K562 (cell line): ENCODE measurements around the gene WNK2. TPM values are rescaled to one million over a fixed set of nuclear protein-coding genes. Genes with fewer than 3 reads are reported as not detected.

Source experiments
- ATAC-seq: fragments of 200-7000 bp; cut with Tn5 transposase; 3 replicates; pipeline ENCODE4 v1.9.1; 2020; ENCODE audit warnings: moderate library complexity
- BruUV-seq: library from RNA; stranded (reverse); fragments of 400-500 nt; replicated peaks from 2 replicates; lab custom pipeline; 2021; lab: Mats Ljungman, UMichigan
- CTCF ChIA-PET: fragments of 300-600 bp; formaldehyde crosslinking; extraction: SDS; loops from one replicate; lab custom pipeline; 2021; ENCODE audit warnings: low intra/inter-chr PET ratio; lab: Yijun Ruan, JAX
- POLR2A ChIA-PET: fragments of 300-600, 350-650 bp; sonication (Branson Sonifier 250); formaldehyde crosslinking; extraction: SDS; loops from one replicate; lab custom pipeline; 2021; ENCODE audit warnings: antibody characterized with exemption, inconsistent platforms; lab: Yijun Ruan, JAX
- DNase-seq, 4 experiments: peaks; one replicate each; pipeline versions ENCODE4 v3.0.0 to v3.0.0-alpha.2; 2011 to 2018; ENCODE audit warnings: low spot score in 3 of 4, mixed read lengths in 3 of 4; ENCODE audit errors: extremely low read depth in 1 of 4
- FAIRE-seq: peaks from 2 replicates; lab custom pipeline; 2011; peaks lifted over from hg19 to GRCh38; lab: Jason Lieb, UNC
- H2AFZ ChIP-seq: 2 replicates; pipeline ENCODE4 v1.6.0; 2011; ENCODE audit warnings: low read depth, low read length, control low read depth, inconsistent platforms
- H3K27ac ChIP-seq: fragments of 200-600 bp; 3 replicates; pipeline ENCODE4 v1.8.0; 2011; ENCODE audit warnings: low read depth, mild to moderate bottlenecking, control low read depth, inconsistent platforms, low read length, moderate library complexity, mixed read lengths; ENCODE audit errors: extremely low read depth
- H3K27me3 ChIP-seq, 2 experiments: fragments of 300-600 bp in 1 of 2; 2 replicates in 1 of 2; 3 replicates in 1 of 2; pipeline versions ENCODE4 v1.6.0 to v1.8.0; 2011; ENCODE audit warnings: inconsistent platforms in 2 of 2, low read length in 2 of 2, mild to moderate bottlenecking in 1 of 2, mixed read lengths in 1 of 2, moderate library complexity in 1 of 2; ENCODE audit not compliant: control insufficient read depth in 2 of 2, insufficient read depth in 2 of 2
- H3K36me3 ChIP-seq: fragments of 300-600 bp; 3 replicates; pipeline ENCODE4 v1.8.0; 2011; ENCODE audit warnings: mild to moderate bottlenecking, low read length, inconsistent platforms; ENCODE audit not compliant: control insufficient read depth, insufficient read depth
- H3K4me1 ChIP-seq, 2 experiments: fragments of 200-600 bp in 1 of 2; replicated peaks in 1 of 2; 2 replicates in 1 of 2; 3 replicates in 1 of 2; pipeline versions ENCODE4 v1.5.1 to v1.8.0; 2011; ENCODE audit warnings: inconsistent platforms in 2 of 2, low read length in 2 of 2, mild to moderate bottlenecking in 1 of 2, mixed read lengths in 1 of 2, moderate library complexity in 1 of 2; ENCODE audit not compliant: control insufficient read depth in 2 of 2, insufficient read depth in 2 of 2
- H3K4me2 ChIP-seq: 2 replicates; pipeline ENCODE4 v1.6.1; 2011; ENCODE audit warnings: low read length, control low read depth, inconsistent platforms, mixed read lengths; ENCODE audit not compliant: insufficient read depth
- H3K4me3 ChIP-seq: fragments of 200-600 bp; sonication (generic), shearing (Covaris generic); 2 replicates; pipeline ENCODE4 v1.5.1; 2016; ENCODE audit warnings: control low read depth, inconsistent platforms
- H3K79me2 ChIP-seq: fragments of 200-600 bp; 3 replicates; pipeline ENCODE4 v1.8.0; 2011; ENCODE audit warnings: low read length, inconsistent platforms; ENCODE audit not compliant: control insufficient read depth, insufficient read depth
- H3K9ac ChIP-seq, 2 experiments: 2 replicates each; pipeline versions ENCODE4 v1.6.0 to v1.6.1; 2011; ENCODE audit warnings: low read depth in 2 of 2, low read length in 2 of 2, control low read depth in 1 of 2, inconsistent platforms in 1 of 2, mild to moderate bottlenecking in 1 of 2, mixed read lengths in 1 of 2; ENCODE audit not compliant: insufficient read depth in 1 of 2
- H3K9me1 ChIP-seq: one replicate; pipeline ENCODE4 v1.6.0; 2011; ENCODE audit warnings: inconsistent platforms, mild to moderate bottlenecking, low read length, moderate library complexity; ENCODE audit not compliant: control insufficient read depth, insufficient read depth
- H3K9me3 ChIP-seq: replicated peaks from 2 replicates; pipeline ENCODE4 v1.5.1; 2011; ENCODE audit warnings: low read depth, low read length, inconsistent platforms; ENCODE audit not compliant: control insufficient read depth, insufficient read depth
- H4K20me1 ChIP-seq: replicated peaks from 2 replicates; pipeline ENCODE4 v1.6.1; 2011; ENCODE audit warnings: low read length, inconsistent platforms, mixed read lengths; ENCODE audit not compliant: control insufficient read depth, insufficient read depth
- ATF4 ChIP-seq: fragments of 450-650 bp; formaldehyde crosslinking; IDR thresholded peaks from 2 replicates; pipeline ENCODE4 v1.4.0; 2022; ENCODE audit warnings: mild to moderate bottlenecking, moderate library complexity
- BACH1 ChIP-seq: fragments of 200-800 bp; sonication (Bioruptor generic); IDR thresholded peaks from 2 replicates; pipeline ENCODE4 v1.6.1; 2016; ENCODE audit warnings: missing genetic modification characterization, missing compliant biosample characterization
- EP300 ChIP-seq: IDR thresholded peaks from 2 replicates; pipeline ENCODE4 v1.6.1; 2012; ENCODE audit warnings: low read length, improper control_type of control experiment
- HBP1 ChIP-seq: fragments of 450-650 bp; formaldehyde crosslinking; IDR thresholded peaks from 2 replicates; pipeline ENCODE4 v1.4.0; 2022; ENCODE audit warnings: missing genetic modification characterization
- HDAC3 ChIP-seq: fragments of 450-650 bp; IDR thresholded peaks from 2 replicates; pipeline ENCODE4 v1.6.1; 2018; ENCODE audit warnings: borderline replicate concordance, mild to moderate bottlenecking, moderate library complexity; ENCODE audit not compliant: partially characterized antibody
- HES1 ChIP-seq: fragments of 450-650 bp; IDR thresholded peaks from 2 replicates; pipeline ENCODE4 v1.6.1; 2016; ENCODE audit warnings: low read depth, mild to moderate bottlenecking, moderate library complexity
- HINFP ChIP-seq: fragments of 450-650 bp; conservative IDR thresholded peaks from 2 replicates; pipeline ENCODE4 v1.6.1; 2016; ENCODE audit warnings: missing genetic modification characterization, low read depth, mild to moderate bottlenecking, control low read depth, missing compliant biosample characterization
- MTF1 ChIP-seq: fragments of 250-450 bp; sonication (Bioruptor Pico); IDR thresholded peaks from 2 replicates; pipeline ENCODE4 v1.9.0; 2021; ENCODE audit warnings: moderate library complexity, mild to moderate bottlenecking, inconsistent platforms, borderline replicate concordance
- PCBP1 ChIP-seq: fragments of 200-400 bp; formaldehyde crosslinking; IDR thresholded peaks from 2 replicates; pipeline ENCODE4 v1.6.1; 2018; ENCODE audit warnings: mild to moderate bottlenecking, low read depth, low read length; ENCODE audit not compliant: poor library complexity, severe bottlenecking
- RBBP5 ChIP-seq: fragments of 200-600 bp; sonication (generic); IDR thresholded peaks from 2 replicates; pipeline ENCODE4 v1.6.1; 2012; ENCODE audit warnings: borderline replicate concordance, mild to moderate bottlenecking, low read length, control low read depth, inconsistent platforms; ENCODE audit not compliant: insufficient read depth, poor library complexity, severe bottlenecking
- SIN3A ChIP-seq, 2 experiments: fragments of 150-350 bp in 1 of 2; IDR thresholded peaks; 2 replicates each; pipeline ENCODE4 v1.6.1; 2011 to 2016; ENCODE audit warnings: borderline replicate concordance in 2 of 2, low read depth in 2 of 2, low read length in 2 of 2, mild to moderate bottlenecking in 2 of 2, moderate library complexity in 2 of 2; ENCODE audit not compliant: control insufficient read depth in 1 of 2
- ZNF175 ChIP-seq: fragments of 200-800 bp; sonication (Bioruptor generic); IDR thresholded peaks from 2 replicates; pipeline ENCODE4 v1.6.1; 2016; ENCODE audit warnings: low read depth, mild to moderate bottlenecking, missing genetic modification characterization, missing compliant biosample characterization
- whole genome bisulfite sequencing: fragments of 100-300 bp; shearing (Covaris generic); methylation state at CpG from one replicate; pipeline ENCODE4 v1.1.6; 2016; ENCODE audit warnings: low coverage, mixed read lengths; ENCODE audit not compliant: insufficient coverage; ENCODE audit errors: missing lambda C conversion rate; 5-methylcytosine and 5-hydroxymethylcytosine counted together
- in situ Hi-C: fragments of 300-500 bp; cut with MboI; formaldehyde crosslinking; loops from 4 replicates; pipeline ENCODE4 v1.15.0; 2018; ENCODE audit warnings: inconsistent platforms, mixed read lengths
- intact Hi-C: fragments of 100-400 bp; cut with micrococcal nuclease; formaldehyde crosslinking; loops from 2 replicates; pipeline ENCODE4 v1.14.2; 2022
- polyA plus RNA-seq, 8 experiments: library from polyadenylated mRNA; depleted of rRNA in 4 of 8; stranded (reverse) in 5 of 8; unstranded in 3 of 8; fragments of >200 nt; fragmentation: Nextera tagmentation in 2 of 8; fragmentation: Illumina TruSeq in 1 of 8; extraction: Ambion mirVana in 2 of 8; extraction: Trizol in 1 of 8; gene quantifications; 2 replicates each; pipeline versions ENCODE4 v1.2.1 to v1.2.3, GENCODE V29; 2011 to 2014; ENCODE audit warnings: inconsistent platforms in 1 of 8, missing spikeins in 1 of 8
- total RNA-seq, 7 experiments: library from RNA; depleted of rRNA in 6 of 7; stranded (reverse); fragments of >200 nt in 6 of 7; fragmentation: Illumina TruSeq in 2 of 7; extraction: Trizol in 2 of 7; gene quantifications; 2 replicates each; pipeline versions ENCODE4 v1.2.1 to v1.2.3, GENCODE V29; 2011 to 2021; ENCODE audit warnings: low replicate concordance in 1 of 7

WNK2 gene
- total and polyA plus RNA-seq, 9 of the 15 experiments (the other 6 are each of a cell fraction or from before 2014, with no cell fraction given), result 0.36 to 3.3 (median 0.64) TPM; not detected in 2

DNA sequence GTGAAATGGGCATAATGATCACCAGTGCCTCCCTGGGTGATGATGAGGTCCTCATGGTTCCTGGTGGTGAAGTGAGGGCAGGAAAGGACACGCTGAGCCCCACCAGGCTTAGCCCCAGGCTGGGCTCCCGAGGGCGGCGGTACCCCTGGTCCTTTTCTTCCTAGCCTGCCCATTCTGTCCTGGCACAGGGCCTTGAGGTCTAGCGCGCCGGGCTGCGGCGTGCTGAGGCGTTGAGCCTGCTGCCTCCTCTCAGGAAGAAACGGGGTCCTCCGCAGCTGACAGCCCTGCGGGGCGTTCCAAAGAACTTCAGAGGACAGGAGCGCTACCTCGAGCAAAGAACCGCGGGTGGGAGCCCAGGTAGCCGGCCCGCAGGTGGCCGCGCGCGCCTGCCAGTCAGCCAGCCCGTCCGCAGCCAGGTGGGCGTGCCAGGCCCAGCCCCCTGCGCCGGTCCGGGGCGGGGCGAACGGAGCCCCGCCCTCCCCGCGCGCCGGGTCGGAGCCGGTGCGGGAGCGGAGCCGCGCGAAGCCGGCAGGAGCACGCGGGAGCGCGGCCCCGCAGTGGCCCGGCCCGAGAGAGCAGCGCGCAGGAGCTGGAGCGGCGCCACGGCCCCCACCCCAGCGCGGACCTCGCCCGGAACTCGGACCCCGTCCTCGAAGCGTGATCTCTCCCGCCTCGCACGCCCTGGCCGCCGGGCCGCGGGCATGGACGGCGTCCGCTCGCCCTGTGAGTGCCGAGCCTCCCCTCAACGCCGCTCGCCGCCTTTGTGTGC, at the start of gene WNK2 (continued):
- TF ChIP-seq HES1 (no peak), SIN3A (IDR thresholded peaks at IDR 0.05; ENCODE audit: borderline replicate concordance in 2 of 2, control insufficient read depth in 1 of 2, low read depth in 2 of 2, low read length in 2 of 2) (0 out of 4 replicates have a peak, but pooled peaks of 1 of the 2 experiments have one; percentile 5), BACH1 (tag) (no peak), HBP1 (CRISPR knock-in tag) (no peak)

DNA sequence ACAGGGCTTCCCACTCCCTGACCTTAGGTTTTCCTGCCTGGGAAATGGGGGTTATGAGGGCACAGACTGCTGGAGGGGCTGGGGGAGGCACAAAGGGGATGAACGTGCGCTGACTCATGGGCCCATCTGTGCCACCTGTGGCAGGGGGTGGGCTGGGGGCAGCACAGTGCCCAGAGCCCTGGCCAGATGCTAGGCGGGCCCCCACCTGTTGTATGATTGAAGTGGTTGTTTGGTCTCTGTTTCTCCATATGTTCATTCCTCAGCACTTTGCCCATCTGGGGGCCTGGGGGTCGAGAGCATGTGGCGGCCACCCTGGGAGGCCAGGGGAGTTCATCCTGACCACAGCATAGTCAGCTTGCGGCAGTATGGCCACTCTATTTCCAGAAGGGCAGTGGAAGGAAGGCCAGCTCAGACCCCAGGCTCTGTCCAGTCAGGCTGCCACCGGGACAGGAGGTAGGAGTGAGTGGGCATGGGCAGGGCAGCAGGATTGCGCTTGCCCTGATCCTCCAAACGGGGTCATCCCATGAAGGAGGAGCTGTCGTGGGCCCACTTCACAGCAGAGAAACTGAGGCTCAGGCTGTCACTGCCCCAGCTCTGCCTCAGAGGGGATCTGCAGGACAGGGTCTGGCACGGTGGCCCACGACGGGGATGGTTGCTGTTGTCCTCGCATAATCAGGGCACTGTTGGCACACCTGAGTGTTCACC, 49.0 kb upstream of the WNK2 start:
- peak overlapping the region; percentile 75; the same call in 1 of the 3 replicates for H3K27ac ChIP-seq
- peaks cover 16 to 57% of the 10 kb centered on the region in 2 experiments for H3K4me1 ChIP-seq
- ATAC-seq (no peak), DNase-seq (no peak), FAIRE-seq (no peak)
- intact Hi-C loops, result no loop called here
- CTCF ChIA-PET, result no interaction called here
- 72% methylated on average over 13 of the region's 14 CpGs for WGBS
- peak overlapping the region; percentile 67 for H3K4me3 ChIP-seq
- POLR2A ChIA-PET, result interaction anchor here (0.6 to 1.6 kb wide), 3 partner anchors 9 to 46 kb away, joined by 3 to 5 read pairs (median 4); no protein-coding TSS in a partner anchor
- peak overlapping the region; percentile 91 for H2AFZ ChIP-seq
- H3K79me2 ChIP-seq, result no peaks in the 10 kb centered on the region; the same call in 2 of the 3 replicates
- H3K27me3 ChIP-seq, result peaks cover 0 to 14% of the 10 kb centered on the region in 2 experiments; a peak in 2 of 5 replicates
- no peaks in the 10 kb centered on the region for H3K9me1 ChIP-seq
- H4K20me1 ChIP-seq, result no peaks in the 10 kb centered on the region
- peak overlapping the region; percentile 66 to 96; a peak in 3 of 4 replicates for H3K9ac ChIP-seq
- no peaks in the 10 kb centered on the region for H3K36me3 ChIP-seq
- in situ Hi-C loops, result no loop called here
- H3K4me2 ChIP-seq, result peak overlapping the region; percentile 73
- H3K9me3 ChIP-seq, result no peaks in the 10 kb centered on the region
- BruUV-seq, result no TSS peak
- no peak for TF ChIP-seq HINFP (tag)
- TF ChIP-seq HDAC3, result no peak
- TF ChIP-seq ZNF175 (CRISPR knock-in tag), result no peak
- TF ChIP-seq ATF4 (CRISPR knock-in tag), result no peak
- TF ChIP-seq MTF1 (CRISPR knock-in tag), result no peak
- TF ChIP-seq EP300, result no peak
- peak; percentile 1 for TF ChIP-seq PCBP1
- peak; percentile 10 for TF ChIP-seq RBBP5
